GM12878 (cell line): ENCODE results near the gene SINHCAF. TPM values are rescaled to one million over a fixed set of nuclear protein-coding genes. Genes with fewer than 3 reads are reported as not detected.

Source experiments
- ATAC-seq: fragments of 200-7000 bp; cut with Tn5 transposase; 3 replicates; pipeline ENCODE4 v1.9.1; 2020; ENCODE audit warnings: mild to moderate bottlenecking, moderate library complexity
- BruUV-seq: library from RNA; stranded (reverse); fragments of 400-500 nt; replicated peaks from 2 replicates; lab custom pipeline; 2021; lab: Mats Ljungman, UMichigan
- CTCF ChIA-PET: fragments of 300-600 bp; sonication (Branson Sonifier 250); formaldehyde crosslinking; extraction: SDS; loops from one replicate; lab custom pipeline; 2021; ENCODE audit warnings: inconsistent platforms; lab: Yijun Ruan, JAX
- POLR2A ChIA-PET: fragments of 350-600 bp; formaldehyde crosslinking; extraction: SDS; loops from one replicate; lab custom pipeline; 2021; ENCODE audit warnings: inconsistent platforms; lab: Charles Lee
- RAD21 ChIA-PET: fragments of 300-600 bp; sonication (Branson Sonifier 250); formaldehyde crosslinking; loops from one replicate; lab custom pipeline; 2023; ENCODE audit warnings: antibody characterized with exemption; ENCODE audit not compliant: unreplicated experiment; lab: Charles Lee
- SMC1A ChIA-PET: fragments of 300-600 bp; sonication (Branson Sonifier 250); formaldehyde crosslinking; loops from one replicate; lab custom pipeline; 2023; ENCODE audit not compliant: unreplicated experiment, uncharacterized antibody; lab: Charles Lee
- DNase-seq: peaks from one replicate; pipeline ENCODE4 v3.0.0-alpha.2; 2011; ENCODE audit warnings: low read depth, low spot score
- FAIRE-seq: peaks from 3 replicates; lab custom pipeline; 2011; peaks lifted over from hg19 to GRCh38; lab: Jason Lieb, UNC
- H2AFZ ChIP-seq: 2 replicates; pipeline ENCODE4 v1.6.0; 2011; ENCODE audit warnings: low read depth, low read length, control low read depth; ENCODE audit not compliant: control insufficient read depth
- H3K27ac ChIP-seq: 2 replicates; pipeline ENCODE4 v1.5.1; 2011; ENCODE audit warnings: control low read depth; ENCODE audit not compliant: control insufficient read depth, insufficient read depth
- H3K27me3 ChIP-seq, 2 experiments: replicated peaks in 1 of 2; 2 replicates each; pipeline versions ENCODE4 v1.6.0 to v1.6.1; 2011; ENCODE audit warnings: low read length in 1 of 2; ENCODE audit not compliant: control insufficient read depth in 2 of 2, insufficient read depth in 2 of 2
- H3K36me3 ChIP-seq, 2 experiments: 2 replicates each; pipeline ENCODE4 v1.5.1; 2011; ENCODE audit warnings: low read length in 1 of 2; ENCODE audit not compliant: control insufficient read depth in 2 of 2, insufficient read depth in 2 of 2
- H3K4me1 ChIP-seq: 2 replicates; pipeline ENCODE4 v1.6.1; 2011; ENCODE audit warnings: mild to moderate bottlenecking, low read length, moderate library complexity, mixed read lengths; ENCODE audit not compliant: control insufficient read depth, insufficient read depth
- H3K4me2 ChIP-seq: 2 replicates; pipeline ENCODE4 v1.6.0; 2011; ENCODE audit warnings: control low read depth; ENCODE audit not compliant: control insufficient read depth, insufficient read depth
- H3K4me3 ChIP-seq: fragments of 200-600 bp; sonication (generic); 2 replicates; pipeline ENCODE4 v1.5.1; 2016
- H3K79me2 ChIP-seq: 2 replicates; pipeline ENCODE4 v1.6.0; 2011; ENCODE audit warnings: low read length; ENCODE audit not compliant: control insufficient read depth, insufficient read depth
- H3K9ac ChIP-seq: 2 replicates; pipeline ENCODE4 v1.8.0; 2011; ENCODE audit warnings: low read length, control low read depth, mixed read lengths; ENCODE audit not compliant: control insufficient read depth, insufficient read depth
- H3K9me3 ChIP-seq: replicated peaks from 3 replicates; pipeline ENCODE4 v1.5.1; 2011; ENCODE audit warnings: mild to moderate bottlenecking, low read length; ENCODE audit not compliant: control insufficient read depth, insufficient read depth
- H4K20me1 ChIP-seq: 2 replicates; pipeline ENCODE4 v1.6.0; 2011; ENCODE audit not compliant: control insufficient read depth, insufficient read depth
- BCL11A ChIP-seq: IDR thresholded peaks from 2 replicates; pipeline ENCODE4 v1.6.1; 2011; ENCODE audit warnings: low read depth, low read length
- ETV6 ChIP-seq, 2 experiments: fragments of 450-650 bp in 1 of 2; IDR thresholded peaks in 1 of 2; conservative IDR thresholded peaks in 1 of 2; 2 replicates each; pipeline ENCODE4 v1.6.1; 2014; ENCODE audit warnings: antibody characterized with exemption in 1 of 2, borderline replicate concordance in 1 of 2, low read depth in 1 of 2, mild to moderate bottlenecking in 1 of 2, moderate library complexity in 1 of 2
- IKZF1 ChIP-seq: fragments of 450-650 bp; conservative IDR thresholded peaks from 2 replicates; pipeline ENCODE4 v1.6.1; 2017; ENCODE audit warnings: antibody characterized with exemption, mild to moderate bottlenecking
- KDM1A ChIP-seq: fragments of 200-600 bp; sonication (generic); IDR thresholded peaks from 2 replicates; pipeline ENCODE4 v1.6.1; 2016; ENCODE audit warnings: borderline replicate concordance
- LARP7 ChIP-seq: fragments of 450-650 bp; IDR thresholded peaks from 2 replicates; pipeline ENCODE4 v1.6.1; 2017; ENCODE audit warnings: mild to moderate bottlenecking
- MYB ChIP-seq: fragments of 150-350 bp; IDR thresholded peaks from 2 replicates; pipeline ENCODE4 v1.6.1; 2014; ENCODE audit warnings: mild to moderate bottlenecking, low read depth, low read length, borderline replicate concordance
- NRF1 ChIP-seq: conservative IDR thresholded peaks from 2 replicates; pipeline ENCODE4 v1.6.1; 2011; ENCODE audit warnings: mild to moderate bottlenecking, low read depth, low read length, improper control_type of control experiment
- RB1 ChIP-seq: fragments of 450-650 bp; formaldehyde crosslinking; IDR thresholded peaks from 2 replicates; pipeline ENCODE4 v1.6.1; 2017; ENCODE audit warnings: mild to moderate bottlenecking, borderline replicate concordance
- RCOR1 ChIP-seq: conservative IDR thresholded peaks from 2 replicates; pipeline ENCODE4 v1.6.1; 2012; ENCODE audit warnings: low read depth, low read length, improper control_type of control experiment
- SIN3A ChIP-seq: IDR thresholded peaks from 2 replicates; pipeline ENCODE4 v1.6.1; 2012; ENCODE audit warnings: low read depth, low read length, improper control_type of control experiment
- SUZ12 ChIP-seq: fragments of 200-600 bp; sonication (generic); IDR thresholded peaks from one replicate; pipeline ENCODE4 v1.6.1; 2018; ENCODE audit warnings: antibody characterized with exemption, mild to moderate bottlenecking; ENCODE audit not compliant: unreplicated experiment
- ZNF24 ChIP-seq: fragments of 450-650 bp; IDR thresholded peaks from 2 replicates; pipeline ENCODE4 v1.6.1; 2017; ENCODE audit warnings: antibody characterized with exemption, mild to moderate bottlenecking
- WGBS: methylation state at CpG from one replicate; pipeline ENCODE4 v1.1.6; 2016; ENCODE audit warnings: low lambda C conversion rate; ENCODE audit not compliant: insufficient replicate concordance, insufficient coverage; ENCODE audit errors: missing lambda C conversion rate; 5-methylcytosine and 5-hydroxymethylcytosine counted together
- in situ Hi-C: fragments of 300-500 bp; cut with MboI; formaldehyde crosslinking; loops from 9 replicates; pipeline ENCODE4 v1.14.3; 2018; ENCODE audit warnings: mixed read lengths
- intact Hi-C: fragments of 100-400 bp; cut with micrococcal nuclease; formaldehyde crosslinking; loops from one replicate; pipeline ENCODE4 v1.14.2; 2022; ENCODE audit not compliant: unreplicated experiment
- polyA plus RNA-seq, 11 experiments: library from polyadenylated mRNA; depleted of rRNA in 4 of 11; unstranded in 6 of 11; stranded (reverse) in 5 of 11; fragments of >200 nt; fragmentation: Nextera tagmentation in 4 of 11; fragmentation: Illumina TruSeq in 1 of 11; extraction: Ambion mirVana in 4 of 11; extraction: Trizol in 1 of 11; gene quantifications; 1 replicate in 1 of 11; 2 replicates in 10 of 11; pipeline versions ENCODE4 v1.2.1 to v1.2.3, GENCODE V29; 2011 to 2016; ENCODE audit warnings: inconsistent platforms in 2 of 11, missing spikeins in 2 of 11, low read depth in 1 of 11
- total RNA-seq, 4 experiments: library from RNA; depleted of rRNA in 3 of 4; stranded (reverse); fragments of >200 nt in 3 of 4; fragmentation: Illumina TruSeq in 1 of 4; extraction: Trizol in 1 of 4; gene quantifications; 2 replicates each; pipeline versions ENCODE4 v1.2.1 to v1.2.3, GENCODE V29; 2013 to 2021
- TF ChIP-seq, protein P1 (sequence below): fragments of 450-650 bp; IDR thresholded peaks from 2 replicates; pipeline ENCODE4 v1.6.1; 2017; ENCODE audit warnings: mild to moderate bottlenecking, low read depth, inconsistent platforms; ENCODE audit not compliant: poor library complexity, severe bottlenecking
- TF ChIP-seq, protein P2 (sequence below): fragments of 450-650 bp; IDR thresholded peaks from 2 replicates; pipeline ENCODE4 v1.6.1; 2017; ENCODE audit warnings: low read depth, mild to moderate bottlenecking, moderate library complexity

SINHCAF gene
- total and polyA plus RNA-seq, 10 of the 15 experiments (the other 5 are each of a cell fraction or from before 2014, with no cell fraction given) = 60.4 to 156 (median 90.3) TPM

DNA sequence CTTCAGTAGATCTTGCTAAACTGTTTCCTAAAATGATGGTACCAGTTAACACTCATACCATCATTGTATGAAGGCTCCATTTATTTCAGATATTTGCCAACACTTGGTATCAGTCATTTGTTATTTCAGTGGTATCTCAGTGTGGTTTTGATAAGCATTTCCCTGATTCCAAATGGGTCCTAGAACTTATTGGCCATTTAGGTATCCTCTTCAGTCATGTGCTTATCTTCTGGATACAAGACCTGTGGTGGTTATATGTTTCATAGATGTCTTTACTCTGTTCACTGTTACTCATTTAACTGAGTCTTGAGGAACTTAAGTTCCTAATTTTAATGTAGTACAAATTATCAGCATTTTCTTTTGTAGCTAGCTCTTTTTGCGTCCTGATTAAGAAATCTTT lies 13.5 kb downstream of the SINHCAF start:
- Histone ChIP-seq H3K79me2 (peaks cover 97% of the 10 kb centered on the region), H3K4me3 (no peak overlapping the region), H3K27ac (no peak overlapping the region), H3K4me2 (no peak overlapping the region)
- in situ Hi-C loops = no loop called here
- TF ChIP-seq SIN3A = no peak
- TF ChIP-seq NRF1 = no peak
- TF ChIP-seq IKZF1 = no peak
- TF ChIP-seq SUZ12 = no peak
- no peak for TF ChIP-seq RB1
- TF ChIP-seq MYB = no peak
- no peak for TF ChIP-seq ETV6 (conservative IDR thresholded peaks at IDR 0.05 in 1 of 2, IDR thresholded peaks at IDR 0.05 in 1 of 2; ENCODE audit: borderline replicate concordance in 1 of 2, low read depth in 1 of 2)
- no peak for TF ChIP-seq LARP7
- TF ChIP-seq, protein P1, sequence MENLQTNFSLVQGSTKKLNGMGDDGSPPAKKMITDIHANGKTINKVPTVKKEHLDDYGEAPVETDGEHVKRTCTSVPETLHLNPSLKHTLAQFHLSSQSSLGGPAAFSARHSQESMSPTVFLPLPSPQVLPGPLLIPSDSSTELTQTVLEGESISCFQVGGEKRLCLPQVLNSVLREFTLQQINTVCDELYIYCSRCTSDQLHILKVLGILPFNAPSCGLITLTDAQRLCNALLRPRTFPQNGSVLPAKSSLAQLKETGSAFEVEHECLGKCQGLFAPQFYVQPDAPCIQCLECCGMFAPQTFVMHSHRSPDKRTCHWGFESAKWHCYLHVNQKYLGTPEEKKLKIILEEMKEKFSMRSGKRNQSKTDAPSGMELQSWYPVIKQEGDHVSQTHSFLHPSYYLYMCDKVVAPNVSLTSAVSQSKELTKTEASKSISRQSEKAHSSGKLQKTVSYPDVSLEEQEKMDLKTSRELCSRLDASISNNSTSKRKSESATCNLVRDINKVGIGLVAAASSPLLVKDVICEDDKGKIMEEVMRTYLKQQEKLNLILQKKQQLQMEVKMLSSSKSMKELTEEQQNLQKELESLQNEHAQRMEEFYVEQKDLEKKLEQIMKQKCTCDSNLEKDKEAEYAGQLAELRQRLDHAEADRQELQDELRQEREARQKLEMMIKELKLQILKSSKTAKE = no peak
- no peak for TF ChIP-seq ZNF24
- TF ChIP-seq, protein P2, sequence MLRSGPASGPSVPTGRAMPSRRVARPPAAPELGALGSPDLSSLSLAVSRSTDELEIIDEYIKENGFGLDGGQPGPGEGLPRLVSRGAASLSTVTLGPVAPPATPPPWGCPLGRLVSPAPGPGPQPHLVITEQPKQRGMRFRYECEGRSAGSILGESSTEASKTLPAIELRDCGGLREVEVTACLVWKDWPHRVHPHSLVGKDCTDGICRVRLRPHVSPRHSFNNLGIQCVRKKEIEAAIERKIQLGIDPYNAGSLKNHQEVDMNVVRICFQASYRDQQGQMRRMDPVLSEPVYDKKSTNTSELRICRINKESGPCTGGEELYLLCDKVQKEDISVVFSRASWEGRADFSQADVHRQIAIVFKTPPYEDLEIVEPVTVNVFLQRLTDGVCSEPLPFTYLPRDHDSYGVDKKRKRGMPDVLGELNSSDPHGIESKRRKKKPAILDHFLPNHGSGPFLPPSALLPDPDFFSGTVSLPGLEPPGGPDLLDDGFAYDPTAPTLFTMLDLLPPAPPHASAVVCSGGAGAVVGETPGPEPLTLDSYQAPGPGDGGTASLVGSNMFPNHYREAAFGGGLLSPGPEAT = no peak
- TF ChIP-seq BCL11A = no peak
- TF ChIP-seq RCOR1 = no peak
- TF ChIP-seq KDM1A = no peak
- TF ChIP-seq, all 136 proteins: peak for 0
- ChIA-PET SMC1A (interaction anchor here (1.3 kb wide), 1 partner anchor 15 kb away, joined by 3 read pairs; no protein-coding TSS in a partner anchor), POLR2A (interaction anchor here (1.0 kb wide), 1 partner anchor 14 kb away, joined by 3 read pairs; no protein-coding TSS in a partner anchor), CTCF (no interaction called here), RAD21 (no interaction called here)
- Histone ChIP-seq H3K27me3 (no peaks in the 10 kb centered on the region), H2AFZ (no peak overlapping the region), H3K36me3 (peaks cover 0 to 21% of the 10 kb centered on the region in 2 experiments), H3K9me3 (no peaks in the 10 kb centered on the region; the same call in 1 of the 3 replicates), H3K9ac (no peak overlapping the region), H4K20me1 (no peaks in the 10 kb centered on the region), H3K4me1 (peaks cover 7% of the 10 kb centered on the region; the same call in 1 of the 2 replicates)
- FAIRE-seq = no peak
- 95% methylated on average over 1 of the region's 1 CpG for WGBS
- ATAC-seq = no peak
- BruUV-seq = no TSS peak
- no peak for DNase-seq
- intact Hi-C loops = no loop called here
